GM23248 (cell line): Measurements from ENCODE around the gene PTPN7. TPM values are rescaled to one million over a fixed set of nuclear protein-coding genes. Genes with fewer than 3 reads are reported as not detected.
"Not testable (repeated sequence)": the region's sequence is repeated elsewhere in the genome, so short reads cannot be mapped to it uniquely, and the experiment has no call there.

Source experiments
- DNase-seq: peaks from one replicate; pipeline ENCODE4 v3.0.0-alpha.2; 2015
- H2AFZ ChIP-seq: fragments of 200-600 bp; sonication (generic); 2 replicates; pipeline ENCODE4 v1.6.1; 2016; ENCODE audit warnings: antibody characterized with exemption
- H3F3A ChIP-seq: fragments of 200-600 bp; sonication (generic); 2 replicates; pipeline ENCODE4 v1.6.1; 2016; ENCODE audit warnings: mild to moderate bottlenecking, antibody characterized with exemption, mixed run types; ENCODE audit not compliant: insufficient read depth
- H3K27ac ChIP-seq: fragments of 200-600 bp; sonication (generic); 2 replicates; pipeline ENCODE4 v1.5.1; 2016; ENCODE audit warnings: mild to moderate bottlenecking
- H3K27me3 ChIP-seq: fragments of 200-600 bp; sonication (generic); replicated peaks from 2 replicates; pipeline ENCODE4 v1.6.1; 2016; ENCODE audit warnings: mild to moderate bottlenecking; ENCODE audit not compliant: insufficient read depth
- H3K36me3 ChIP-seq: fragments of 200-600 bp; sonication (generic); 2 replicates; pipeline ENCODE4 v1.6.1; 2016; ENCODE audit warnings: low read depth, mild to moderate bottlenecking
- H3K4me1 ChIP-seq: fragments of 200-600 bp; sonication (generic); 2 replicates; pipeline ENCODE4 v1.6.1; 2016; ENCODE audit warnings: mild to moderate bottlenecking; ENCODE audit not compliant: insufficient read depth
- H3K4me2 ChIP-seq: fragments of 200-600 bp; sonication (generic); one replicate; pipeline ENCODE4 v1.6.1; 2016; ENCODE audit warnings: mild to moderate bottlenecking; ENCODE audit not compliant: unreplicated experiment
- H3K4me3 ChIP-seq: fragments of 200-600 bp; sonication (generic); 2 replicates; pipeline ENCODE4 v1.5.1; 2016; ENCODE audit warnings: mild to moderate bottlenecking
- H3K79me2 ChIP-seq: fragments of 200-600 bp; sonication (generic); 2 replicates; pipeline ENCODE4 v1.6.1; 2016; ENCODE audit warnings: mild to moderate bottlenecking; ENCODE audit not compliant: insufficient read depth
- H3K9ac ChIP-seq: fragments of 200-600 bp; sonication (generic); 2 replicates; pipeline ENCODE4 v1.6.1; 2016; ENCODE audit warnings: mild to moderate bottlenecking
- H3K9me2 ChIP-seq: fragments of 200-600 bp; sonication (generic); 2 replicates; pipeline ENCODE4 v1.6.1; 2016; ENCODE audit warnings: mixed run types, mild to moderate bottlenecking, moderate library complexity; ENCODE audit not compliant: insufficient read depth
- H3K9me3 ChIP-seq: fragments of 200-600 bp; sonication (generic); one replicate; pipeline ENCODE4 v1.6.1; 2017; ENCODE audit warnings: low read depth
- H4K20me1 ChIP-seq: fragments of 200-600 bp; sonication (generic); 2 replicates; pipeline ENCODE4 v1.6.0; 2016; ENCODE audit not compliant: insufficient read depth
- EZH2 ChIP-seq: fragments of 200-600 bp; sonication (generic); IDR thresholded peaks from 2 replicates; pipeline ENCODE4 v1.6.1; 2018; ENCODE audit warnings: antibody characterized with exemption, mild to moderate bottlenecking; ENCODE audit not compliant: insufficient read depth, poor library complexity, severe bottlenecking
- EZH2phosphoT487 ChIP-seq: fragments of 200-600 bp; sonication (generic); IDR thresholded peaks from 2 replicates; pipeline ENCODE4 v1.6.1; 2018; ENCODE audit warnings: antibody characterized with exemption, moderate library complexity, mild to moderate bottlenecking, low read depth; ENCODE audit not compliant: insufficient read depth
- WGBS, 2 experiments: methylation state at CpG; one replicate each; pipeline ENCODE4 v1.1.6; 2015 to 2017; ENCODE audit warnings: low lambda C conversion rate in 2 of 2, low coverage in 1 of 2; ENCODE audit errors: missing lambda C conversion rate in 2 of 2; 5-methylcytosine and 5-hydroxymethylcytosine counted together
- in situ Hi-C: fragments of 300-500 bp; cut with MboI; formaldehyde crosslinking; loops from 2 replicates; pipeline ENCODE4 v1.15.0; 2020
- polyA plus RNA-seq: library from polyadenylated mRNA; unstranded; fragments of >200 nt; fragmentation: Nextera tagmentation; extraction: Ambion mirVana; gene quantifications from 2 replicates; pipeline ENCODE4 v1.2.1, GENCODE V29; 2016
- total RNA-seq: library from RNA; depleted of rRNA; stranded (reverse); fragments of >200 nt; shearing (Covaris generic); gene quantifications from 2 replicates; pipeline ENCODE4 v1.2.3, GENCODE V29; 2014

PTPN7 gene
- total and polyA plus RNA-seq, 2 experiments from 2014 or later: not detected

DNA sequence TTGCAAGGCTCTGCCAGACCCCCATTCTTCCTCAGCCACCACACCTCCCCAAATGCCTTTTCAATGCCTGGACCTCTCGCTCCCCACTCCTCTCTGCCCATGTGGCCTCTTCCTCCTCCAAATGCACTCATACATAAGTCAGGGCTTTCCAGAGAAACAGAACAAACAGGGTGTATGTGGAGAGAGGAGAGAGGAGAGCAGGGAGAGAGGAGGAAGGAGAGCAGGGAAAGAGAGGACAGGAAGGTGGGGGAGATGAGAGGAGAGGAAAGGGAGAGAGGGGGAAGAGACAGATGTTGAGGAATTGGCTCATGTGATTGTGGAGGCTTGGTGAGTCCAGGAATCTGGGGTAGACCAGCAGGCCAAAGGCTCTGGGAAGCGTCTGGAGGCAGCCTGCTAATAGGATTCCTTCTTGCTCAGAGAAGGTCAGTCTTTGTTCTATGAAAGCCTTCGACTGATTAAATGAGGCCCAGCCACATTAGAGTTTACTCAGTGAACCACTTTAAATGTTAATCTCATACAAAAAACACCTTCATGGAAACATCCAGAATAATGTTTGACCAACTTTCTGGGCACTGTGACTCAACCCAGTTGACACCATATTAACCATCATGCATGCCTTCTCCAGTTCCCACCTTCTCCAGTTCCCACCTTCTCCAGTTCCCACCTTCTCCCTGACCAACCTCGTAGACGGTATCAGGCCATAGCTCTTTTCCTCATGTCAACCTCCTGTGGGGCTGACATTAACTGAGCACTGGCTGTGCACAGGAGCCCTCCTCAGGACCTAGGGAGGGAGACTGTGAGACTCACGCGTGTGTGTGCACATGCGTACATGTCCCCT lies 21.9 kb upstream of the PTPN7 start:
- no peaks in the 10 kb centered on the region for H3K9me3 ChIP-seq
- no peak overlapping the region for H3K27ac ChIP-seq
- no peak overlapping the region for H3K4me3 ChIP-seq
- peaks cover 12% of the 10 kb centered on the region; the same call in 1 of the 2 replicates for H3K27me3 ChIP-seq
- H4K20me1 ChIP-seq: no peaks in the 10 kb centered on the region
- no peaks in the 10 kb centered on the region for H3F3A ChIP-seq
- no peak for TF ChIP-seq EZH2
- no peak for TF ChIP-seq EZH2phosphoT487
- no peaks in the 10 kb centered on the region for H3K4me1 ChIP-seq
- in situ Hi-C loops: no loop called here
- H3K9ac ChIP-seq: no peak overlapping the region
- no peaks in the 10 kb centered on the region for H3K36me3 ChIP-seq
- WGBS, 2 experiments: 77 to 82% methylated on average over 8 of the region's 8 CpGs
- no peaks in the 10 kb centered on the region for H3K9me2 ChIP-seq
- H3K4me2 ChIP-seq: no peak overlapping the region
- no peak for DNase-seq
- H2AFZ ChIP-seq: no peak overlapping the region
- H3K79me2 ChIP-seq: no peaks in the 10 kb centered on the region

GRCh38 chr1:202181586-202181985 lies 21.2 kb upstream of the PTPN7 start:
- Histone ChIP-seq H3K79me2 (no peaks in the 10 kb centered on the region), H3K36me3 (no peaks in the 10 kb centered on the region), H4K20me1 (no peaks in the 10 kb centered on the region), H3K9me2 (no peaks in the 10 kb centered on the region), H3K9me3 (no peaks in the 10 kb centered on the region), H3K27me3 (peaks cover 12% of the 10 kb centered on the region; the same call in 1 of the 2 replicates), H3K9ac (no peak overlapping the region), H3K4me1 (no peaks in the 10 kb centered on the region), H2AFZ (no peak overlapping the region), H3K27ac (no peak overlapping the region), H3K4me3 (no peak overlapping the region), H3K4me2 (no peak overlapping the region), H3F3A (no peaks in the 10 kb centered on the region)
- no peak for DNase-seq
- TF ChIP-seq EZH2phosphoT487 (no peak), EZH2 (no peak)
- in situ Hi-C loops: no loop called here
- WGBS, 2 experiments: 64 to 79% methylated on average over 6 to 7 of the region's 7 CpGs

DNA sequence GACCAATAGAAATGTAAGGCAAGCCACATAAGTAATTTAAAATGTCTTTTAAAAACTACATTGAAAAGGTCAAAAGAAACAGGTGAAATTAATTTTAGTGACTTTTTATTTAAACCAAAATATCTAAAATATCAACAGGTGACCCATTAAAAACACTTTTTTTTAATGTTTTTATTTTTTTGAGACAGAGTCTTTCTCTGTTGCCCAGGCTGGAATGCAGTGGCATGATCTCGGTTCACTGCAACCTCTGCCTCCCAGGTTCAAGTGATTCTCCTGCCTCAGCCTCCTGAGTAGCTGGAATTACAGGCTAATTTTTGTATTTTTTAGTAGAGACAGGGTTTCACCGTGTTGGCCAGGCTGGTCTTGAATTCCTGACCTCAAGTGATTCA lies 20.3 kb upstream of the PTPN7 start:
- in situ Hi-C loops, H3K4me3 ChIP-seq, H3K9ac ChIP-seq, H3K4me1 ChIP-seq, H3K9me2 ChIP-seq, H3K4me2 ChIP-seq, H3K27ac ChIP-seq, H2AFZ ChIP-seq, H3K79me2 ChIP-seq, H4K20me1 ChIP-seq, H3K9me3 ChIP-seq, H3F3A ChIP-seq, DNase-seq, H3K36me3 ChIP-seq: not testable (repeated sequence)
- H3K27me3 ChIP-seq: peaks cover 12% of the 10 kb centered on the region; the same call in 1 of the 2 replicates
- WGBS, 2 experiments: 55 to 56% methylated on average over 2 of the region's 2 CpGs

- no peak overlapping the region for H3K4me3 ChIP-seq
- no peaks in the 10 kb centered on the region for H3K4me1 ChIP-seq
- in situ Hi-C loops: loop anchor here (10.0 kb wide), 1 partner anchor 535 kb away; the partner anchor contains the start of gene SYT2
- DNase-seq: no peak
- no peaks in the 10 kb centered on the region for H4K20me1 ChIP-seq
- no peaks in the 10 kb centered on the region for H3K9me2 ChIP-seq
- no peak for TF ChIP-seq EZH2
- TF ChIP-seq EZH2phosphoT487: no peak
- no peak overlapping the region for H2AFZ ChIP-seq
- H3F3A ChIP-seq: no peaks in the 10 kb centered on the region
- no peaks in the 10 kb centered on the region for H3K9me3 ChIP-seq
- no peaks in the 10 kb centered on the region for H3K36me3 ChIP-seq
- no peak overlapping the region for H3K9ac ChIP-seq
- H3K79me2 ChIP-seq: no peaks in the 10 kb centered on the region
- no peak overlapping the region for H3K4me2 ChIP-seq
- 52 to 65% methylated on average over 19 of the region's 19 CpGs for WGBS, 2 experiments
- no peak overlapping the region for H3K27ac ChIP-seq
- peaks cover 12% of the 10 kb centered on the region; the same call in 1 of the 2 replicates for H3K27me3 ChIP-seq
Observed at GRCh38 chr1:202179828-202180750, 19.7 kb upstream of the PTPN7 start.
